ENCODE results near the gene SPINK2.

SPINK2 gene

GRCh38 chr4:56768316-56768715 is 53.2 kb downstream of the SPINK2 start:
- H3K14ac ChIP-seq (ENCODE audit: low read length), result no peak overlapping the region
- H3K79me2 ChIP-seq (ENCODE audit: control insufficient read depth, insufficient read depth, low read length, poor library complexity), result no peaks in the 10 kb centered on the region
- H3K27ac ChIP-seq (ENCODE audit: low read depth, low read length), result no peak overlapping the region
- no peak overlapping the region for H2BK12ac ChIP-seq (ENCODE audit: low read length)
- H3K9me3 ChIP-seq (ENCODE audit: insufficient read depth, low read depth, low read length), result no peaks in the 10 kb centered on the region
- no peak overlapping the region for H3K23ac ChIP-seq (ENCODE audit: low read length)
- peak in 1 of 2 donors; percentile 8 for DNase-seq
- no peak overlapping the region for H3K4ac ChIP-seq (ENCODE audit: low read depth, low read length)
- H3K18ac ChIP-seq (ENCODE audit: low read length), result no peak overlapping the region
- no peak overlapping the region for H4K91ac ChIP-seq (ENCODE audit: low read depth, low read length)
- H3K4me2 ChIP-seq (ENCODE audit: low read length), result no peak overlapping the region
- no peak overlapping the region for H2AK5ac ChIP-seq (ENCODE audit: low read length)
- no peak overlapping the region for H2BK5ac ChIP-seq (ENCODE audit: low read depth, low read length, poor library complexity)
- H2AFZ ChIP-seq (ENCODE audit: insufficient read depth, low read length, poor library complexity), result no peak overlapping the region
- H3K27me3 ChIP-seq (ENCODE audit: insufficient read depth, low read length), result no peaks in the 10 kb centered on the region
- no peak overlapping the region for H4K12ac ChIP-seq (ENCODE audit: low read depth, low read length)
- no CpG with 5 or more reads among the region's 3 CpGs for WGBS (ENCODE audit: extremely low coverage, insufficient coverage, insufficient read length)
- no peaks in the 10 kb centered on the region for H3K36me3 ChIP-seq (ENCODE audit: control insufficient read depth in 1 of 2, insufficient read depth in 2 of 2, low read length in 2 of 2)
- no peak overlapping the region for H4K8ac ChIP-seq (ENCODE audit: low read depth, low read length)
- H3K4me1 ChIP-seq (ENCODE audit: control insufficient read depth in 1 of 2, insufficient read depth in 2 of 2, low read length in 2 of 2), result peaks cover 0 to 2% of the 10 kb centered on the region in 2 experiments
- no peaks in the 10 kb centered on the region for H3K79me1 ChIP-seq (ENCODE audit: low read length)
- no peak overlapping the region for H2BK120ac ChIP-seq (ENCODE audit: insufficient read depth, low read length, poor library complexity)
- no peak overlapping the region for H3K4me3 ChIP-seq (ENCODE audit: low read depth, low read length)
- no peak overlapping the region for H3K9ac ChIP-seq (ENCODE audit: low read length)

- H3K79me2 ChIP-seq (ENCODE audit: control insufficient read depth, insufficient read depth, low read length, poor library complexity), result no peaks in the 10 kb centered on the region
- H2AK5ac ChIP-seq (ENCODE audit: low read length), result no peak overlapping the region
- no peak overlapping the region for H4K91ac ChIP-seq (ENCODE audit: low read depth, low read length)
- H3K9ac ChIP-seq (ENCODE audit: low read length), result no peak overlapping the region
- H2BK5ac ChIP-seq (ENCODE audit: low read depth, low read length, poor library complexity), result no peak overlapping the region
- H2BK12ac ChIP-seq (ENCODE audit: low read length), result no peak overlapping the region
- H3K14ac ChIP-seq (ENCODE audit: low read length), result no peak overlapping the region
- H3K79me1 ChIP-seq (ENCODE audit: low read length), result no peaks in the 10 kb centered on the region
- H3K4ac ChIP-seq (ENCODE audit: low read depth, low read length), result no peak overlapping the region
- no peak overlapping the region for H2BK120ac ChIP-seq (ENCODE audit: insufficient read depth, low read length, poor library complexity)
- no peaks in the 10 kb centered on the region for H3K36me3 ChIP-seq (ENCODE audit: control insufficient read depth in 1 of 2, insufficient read depth in 2 of 2, low read length in 2 of 2)
- no peak overlapping the region for H3K27ac ChIP-seq (ENCODE audit: low read depth, low read length)
- no peak overlapping the region for H4K8ac ChIP-seq (ENCODE audit: low read depth, low read length)
- no peaks in the 10 kb centered on the region for H3K9me3 ChIP-seq (ENCODE audit: insufficient read depth, low read depth, low read length)
- no peak overlapping the region for H3K4me3 ChIP-seq (ENCODE audit: low read depth, low read length)
- no peak for DNase-seq
- H3K18ac ChIP-seq (ENCODE audit: low read length), result no peak overlapping the region
- no peaks in the 10 kb centered on the region for H3K27me3 ChIP-seq (ENCODE audit: insufficient read depth, low read length)
- H2AFZ ChIP-seq (ENCODE audit: insufficient read depth, low read length, poor library complexity), result no peak overlapping the region
- H3K4me1 ChIP-seq (ENCODE audit: control insufficient read depth in 1 of 2, insufficient read depth in 2 of 2, low read length in 2 of 2), result peaks cover 0 to 2% of the 10 kb centered on the region in 2 experiments
- H3K23ac ChIP-seq (ENCODE audit: low read length), result no peak overlapping the region
- no peak overlapping the region for H4K12ac ChIP-seq (ENCODE audit: low read depth, low read length)
- H3K4me2 ChIP-seq (ENCODE audit: low read length), result no peak overlapping the region
Observed at GRCh38 chr4:56767567-56767966, 53.9 kb downstream of the SPINK2 start.

- Histone ChIP-seq H3K14ac (ENCODE audit: low read length) (no peak overlapping the region), H3K23ac (ENCODE audit: low read length) (no peak overlapping the region), H4K8ac (ENCODE audit: low read depth, low read length) (no peak overlapping the region), H3K27ac (ENCODE audit: low read depth, low read length) (no peak overlapping the region), H3K79me2 (ENCODE audit: control insufficient read depth, insufficient read depth, low read length, poor library complexity) (no peaks in the 10 kb centered on the region), H3K9ac (ENCODE audit: low read length) (no peak overlapping the region), H3K4ac (ENCODE audit: low read depth, low read length) (no peak overlapping the region), H2BK12ac (ENCODE audit: low read length) (no peak overlapping the region), H2BK5ac (ENCODE audit: low read depth, low read length, poor library complexity) (no peak overlapping the region), H3K18ac (ENCODE audit: low read length) (no peak overlapping the region), H2AK5ac (ENCODE audit: low read length) (no peak overlapping the region), H3K9me3 (ENCODE audit: insufficient read depth, low read depth, low read length) (no peaks in the 10 kb centered on the region), H4K91ac (ENCODE audit: low read depth, low read length) (no peak overlapping the region), H3K4me2 (ENCODE audit: low read length) (no peak overlapping the region), H3K79me1 (ENCODE audit: low read length) (peaks cover 1% of the 10 kb centered on the region), H3K27me3 (ENCODE audit: insufficient read depth, low read length) (no peaks in the 10 kb centered on the region), H2AFZ (ENCODE audit: insufficient read depth, low read length, poor library complexity) (no peak overlapping the region), H2BK120ac (ENCODE audit: insufficient read depth, low read length, poor library complexity) (no peak overlapping the region), H3K4me3 (ENCODE audit: low read depth, low read length) (no peak overlapping the region), H3K36me3 (ENCODE audit: control insufficient read depth in 1 of 2, insufficient read depth in 2 of 2, low read length in 2 of 2) (no peaks in the 10 kb centered on the region), H4K12ac (ENCODE audit: low read depth, low read length) (no peak overlapping the region), H3K4me1 (ENCODE audit: control insufficient read depth in 1 of 2, insufficient read depth in 2 of 2, low read length in 2 of 2) (no peaks in the 10 kb centered on the region)
- DNase-seq, result no peak
- no CpG with 5 or more reads among the region's 5 CpGs for WGBS (ENCODE audit: extremely low coverage, insufficient coverage, insufficient read length)
Observed at GRCh38 chr4:56764775-56765174, 56.7 kb downstream of the SPINK2 start.

- Histone ChIP-seq H3K4me1 (ENCODE audit: control insufficient read depth in 1 of 2, insufficient read depth in 2 of 2, low read length in 2 of 2) (peaks cover under 1% of the 10 kb centered on the region in 2 experiments), H3K79me1 (ENCODE audit: low read length) (peaks cover 2% of the 10 kb centered on the region), H3K23ac (ENCODE audit: low read length) (no peak overlapping the region), H3K36me3 (ENCODE audit: control insufficient read depth in 1 of 2, insufficient read depth in 2 of 2, low read length in 2 of 2) (no peaks in the 10 kb centered on the region), H2BK12ac (ENCODE audit: low read length) (no peak overlapping the region), H3K79me2 (ENCODE audit: control insufficient read depth, insufficient read depth, low read length, poor library complexity) (no peaks in the 10 kb centered on the region), H3K4me2 (ENCODE audit: low read length) (no peak overlapping the region), H4K91ac (ENCODE audit: low read depth, low read length) (no peak overlapping the region), H3K18ac (ENCODE audit: low read length) (no peak overlapping the region), H4K8ac (ENCODE audit: low read depth, low read length) (no peak overlapping the region), H3K4ac (ENCODE audit: low read depth, low read length) (no peak overlapping the region), H2AK5ac (ENCODE audit: low read length) (no peak overlapping the region), H3K9ac (ENCODE audit: low read length) (no peak overlapping the region), H4K12ac (ENCODE audit: low read depth, low read length) (no peak overlapping the region), H3K27me3 (ENCODE audit: insufficient read depth, low read length) (no peaks in the 10 kb centered on the region), H2BK5ac (ENCODE audit: low read depth, low read length, poor library complexity) (no peak overlapping the region), H3K27ac (ENCODE audit: low read depth, low read length) (no peak overlapping the region), H3K4me3 (ENCODE audit: low read depth, low read length) (no peak overlapping the region), H3K9me3 (ENCODE audit: insufficient read depth, low read depth, low read length) (no peaks in the 10 kb centered on the region), H2BK120ac (ENCODE audit: insufficient read depth, low read length, poor library complexity) (no peak overlapping the region), H2AFZ (ENCODE audit: insufficient read depth, low read length, poor library complexity) (no peak overlapping the region), H3K14ac (ENCODE audit: low read length) (no peak overlapping the region)
- DNase-seq, result no peak
- WGBS (ENCODE audit: extremely low coverage, insufficient coverage, insufficient read length), result no CpG with 5 or more reads among the region's 1 CpG
Observed at GRCh38 chr4:56764223-56764622, 57.3 kb downstream of the SPINK2 start.
